NCI-H446 treated with DMSO at 0.1 percent for 48 hours (cell line): Measurements from ENCODE around the gene CNTROB.

ENCODE experiments used
- DNase-seq: peaks from one replicate; lab custom pipeline; 2025; lab: John Stamatoyannopoulos, UW

CNTROB gene

DNA sequence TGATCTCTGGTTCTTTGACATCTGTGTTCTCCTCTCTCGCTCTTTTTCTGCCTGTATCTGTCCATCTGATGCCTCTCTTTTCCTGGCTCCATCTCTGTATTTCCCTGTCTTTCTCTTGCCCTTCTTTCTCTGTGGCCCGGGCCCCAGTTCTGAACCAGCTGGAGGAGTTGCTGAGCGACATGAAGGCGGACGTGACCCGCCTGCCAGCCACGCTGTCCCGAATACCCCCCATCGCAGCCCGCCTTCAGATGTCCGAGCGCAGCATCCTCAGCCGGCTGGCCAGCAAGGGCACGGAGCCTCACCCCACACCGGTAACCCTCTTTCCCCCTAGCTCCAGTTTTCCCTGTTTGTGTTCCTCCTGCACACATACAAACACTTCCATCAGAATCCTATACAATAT, 21.7 kb upstream of the CNTROB start:
- DNase-seq = no peak

DNA sequence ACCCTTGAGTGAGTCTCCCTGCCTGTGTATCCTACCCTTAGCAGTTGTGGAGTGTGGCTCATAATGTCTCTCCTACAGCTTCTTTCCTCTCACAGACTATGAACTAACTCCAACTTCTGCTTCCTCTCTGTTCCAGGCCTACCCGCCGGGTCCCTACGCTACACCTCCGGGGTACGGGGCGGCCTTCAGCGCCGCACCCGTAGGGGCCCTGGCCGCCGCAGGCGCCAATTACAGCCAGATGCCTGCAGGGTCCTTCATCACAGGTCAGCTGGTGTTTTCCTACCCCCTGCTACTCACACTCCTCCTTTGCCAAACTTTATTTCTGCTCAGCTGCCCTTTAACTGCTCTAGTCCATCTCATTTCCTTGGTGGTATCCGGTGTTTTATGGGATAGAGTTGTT, 21.3 kb upstream of the CNTROB start:
- no peak for DNase-seq

DNA sequence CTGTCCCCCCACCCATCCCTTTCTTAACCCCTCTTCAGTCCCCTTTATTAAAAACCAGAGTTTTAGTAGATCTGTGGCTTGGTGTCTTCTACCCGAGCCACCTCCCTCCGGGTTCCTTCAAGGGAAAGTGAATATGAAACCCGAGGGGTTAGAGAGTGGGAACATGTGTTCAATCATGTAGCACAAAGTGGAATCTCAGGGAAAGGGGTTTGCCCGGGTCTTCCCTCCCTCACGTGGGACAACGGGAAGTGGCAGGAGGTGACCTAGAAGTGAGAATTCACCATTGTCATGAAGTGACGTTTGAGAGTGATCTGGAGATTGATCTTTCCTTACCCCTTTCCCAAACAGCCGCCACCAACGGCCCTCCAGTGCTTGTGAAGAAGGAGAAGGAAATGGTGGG, 20.9 kb upstream of the CNTROB start:
- no peak for DNase-seq

DNA sequence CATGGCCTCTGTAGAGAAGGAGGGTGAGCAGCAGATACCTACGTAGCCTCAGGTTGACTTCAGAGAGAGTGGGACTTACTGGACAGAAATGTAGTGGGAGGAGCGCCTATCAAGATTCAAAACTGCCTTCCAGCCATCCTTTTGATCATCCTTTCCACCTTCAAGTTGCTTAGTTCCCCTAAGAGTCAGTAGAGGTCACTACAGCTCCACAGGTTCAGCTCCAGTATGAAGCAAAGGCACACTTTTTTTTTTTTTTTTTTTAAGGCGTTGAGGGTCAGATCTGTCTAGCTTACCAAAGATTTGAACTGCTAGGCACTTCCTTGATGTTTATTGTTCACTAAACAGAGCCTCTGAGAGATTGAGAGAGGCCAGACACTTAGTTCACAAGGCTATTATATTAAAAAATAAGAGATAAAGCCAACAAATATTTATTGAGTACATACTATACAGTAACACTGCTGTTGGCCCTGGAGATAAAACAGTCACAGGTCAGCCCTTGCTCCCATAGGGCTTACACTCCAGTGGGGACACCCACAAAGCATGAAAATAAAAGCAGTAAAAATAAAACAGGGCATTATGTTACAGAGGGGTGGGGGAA, 19.0 kb upstream of the CNTROB start:
- DNase-seq = peak; percentile 33

DNA sequence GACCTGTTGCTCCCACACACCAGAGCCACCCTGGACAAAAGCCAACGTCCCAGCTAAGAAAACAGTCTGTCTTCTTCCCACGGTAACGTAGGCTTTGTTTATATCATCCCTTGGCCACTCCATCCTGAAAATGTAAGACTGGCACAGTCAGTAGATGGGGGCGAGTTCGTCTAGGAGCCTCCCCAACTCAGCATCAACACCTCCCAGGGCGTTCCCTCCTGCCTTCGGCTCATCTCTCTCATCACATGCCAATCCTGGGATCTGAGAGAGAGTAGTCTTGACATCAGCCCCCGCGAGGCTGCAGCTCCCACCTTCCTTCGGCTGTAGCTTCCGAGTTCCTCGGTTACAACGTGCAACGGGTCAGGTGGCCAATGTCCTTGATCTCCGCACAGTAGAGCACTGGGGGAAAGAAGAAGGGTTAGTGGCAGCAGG, 16.8 kb upstream of the CNTROB start:
- DNase-seq = no peak

DNA sequence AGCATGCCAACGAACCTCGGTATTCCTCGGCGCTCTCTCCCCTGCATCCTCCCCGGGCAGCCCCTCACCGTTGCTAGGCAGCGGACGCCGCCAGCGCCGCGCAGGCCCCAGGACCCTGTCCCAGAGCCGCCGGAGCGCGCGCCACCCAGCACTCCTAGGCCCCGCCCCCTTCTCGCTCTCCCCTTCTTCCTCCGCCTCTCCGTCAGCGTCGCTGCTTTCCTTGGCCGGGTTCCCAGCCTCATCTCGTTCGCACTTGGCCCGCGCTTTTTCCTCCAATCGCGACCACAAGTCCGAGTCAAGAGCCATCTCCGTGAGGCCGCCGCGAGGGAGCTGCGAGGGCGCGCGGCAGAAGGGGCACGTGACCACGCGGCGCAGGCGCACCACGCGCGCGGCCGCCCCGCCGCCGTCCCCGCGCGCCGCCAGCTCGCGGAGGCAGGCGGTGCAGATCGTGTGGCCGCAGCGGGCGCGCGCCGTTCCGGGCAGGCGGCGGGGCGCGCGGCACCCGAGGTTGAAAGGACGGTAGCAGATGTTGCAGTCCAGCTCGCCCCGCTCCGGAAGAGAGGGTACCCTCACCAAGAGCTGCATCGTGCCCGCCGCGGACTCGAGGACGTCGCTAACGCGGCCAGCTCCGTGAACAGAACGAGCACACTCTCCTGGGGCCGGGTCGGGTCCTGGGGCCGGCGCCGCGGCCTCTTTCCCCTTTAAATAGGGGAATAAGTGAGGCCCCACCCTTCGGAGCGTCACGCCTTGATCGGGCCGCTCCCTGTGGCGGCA, 16.2 kb upstream of the CNTROB start, which contains the start of gene RNF227:
RNF227 (minus strand) TSS at position 679 of the 774 bp plus-strand sequence; CDS start at position 585, 94 bp downstream.
- peak; percentile 92 for DNase-seq

DNA sequence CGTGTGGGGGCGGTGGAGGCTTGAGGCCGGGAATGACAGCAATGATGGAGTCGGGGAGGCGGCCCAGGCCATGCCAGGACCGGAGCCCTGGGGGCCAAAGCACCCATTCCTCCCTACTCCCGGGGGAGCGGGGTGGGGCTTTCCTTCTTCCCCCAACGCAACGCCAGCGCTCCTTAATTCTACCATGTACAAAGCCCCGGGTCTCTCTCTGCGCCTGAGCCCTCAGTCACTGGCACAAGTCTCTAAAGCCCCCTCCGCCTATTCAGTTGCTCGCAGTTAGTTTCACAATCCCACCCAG, 15.7 kb upstream of the CNTROB start:
- DNase-seq = no peak

DNA sequence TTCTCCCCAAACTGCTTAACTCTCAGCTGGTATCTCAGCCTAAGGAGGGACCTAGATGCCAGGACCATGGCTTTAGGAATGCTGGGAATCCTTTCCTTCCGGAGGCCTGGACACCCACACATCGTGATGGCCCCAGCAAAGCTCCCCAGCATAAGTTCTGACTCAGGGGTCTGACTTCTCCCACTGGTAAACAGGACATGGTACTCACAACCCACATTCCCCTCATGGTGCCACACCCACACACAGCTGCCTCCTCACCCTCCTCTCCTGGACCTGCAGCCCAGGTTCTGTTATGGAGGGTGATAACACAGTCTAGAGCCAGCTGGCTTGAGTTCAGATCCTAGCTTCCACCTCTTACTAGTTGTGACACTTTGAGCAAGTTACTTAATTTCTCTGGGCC, 15.2 kb upstream of the CNTROB start:
- no peak for DNase-seq

DNA sequence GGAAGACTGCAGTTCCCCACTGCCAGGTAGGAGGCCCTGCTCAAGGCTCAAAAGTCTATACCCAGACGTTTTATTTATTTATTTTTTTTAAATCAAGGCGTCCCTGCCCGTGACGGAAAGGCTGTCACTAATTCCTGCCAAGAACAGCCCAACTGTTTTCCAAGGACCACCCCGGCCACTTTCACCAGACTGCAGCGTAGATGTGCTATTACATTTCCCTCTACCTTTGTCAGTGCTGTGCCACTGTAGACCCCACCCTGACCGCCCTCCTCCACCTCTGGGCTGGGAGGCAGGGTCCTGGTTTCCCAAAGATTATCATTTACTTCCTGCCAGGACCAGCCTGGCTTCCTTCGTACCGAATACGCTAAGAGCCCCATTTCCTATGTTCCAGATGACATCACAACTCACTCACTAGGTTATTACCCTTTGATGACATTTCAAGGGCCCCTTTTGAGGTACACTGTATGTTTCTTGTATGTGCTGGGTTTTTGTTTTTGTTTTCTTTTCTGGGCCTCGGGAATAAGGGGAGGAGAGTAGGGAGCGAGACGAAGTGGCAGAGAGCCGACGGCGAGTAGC, 9.6 kb upstream of the CNTROB start:
- DNase-seq = no peak

DNA sequence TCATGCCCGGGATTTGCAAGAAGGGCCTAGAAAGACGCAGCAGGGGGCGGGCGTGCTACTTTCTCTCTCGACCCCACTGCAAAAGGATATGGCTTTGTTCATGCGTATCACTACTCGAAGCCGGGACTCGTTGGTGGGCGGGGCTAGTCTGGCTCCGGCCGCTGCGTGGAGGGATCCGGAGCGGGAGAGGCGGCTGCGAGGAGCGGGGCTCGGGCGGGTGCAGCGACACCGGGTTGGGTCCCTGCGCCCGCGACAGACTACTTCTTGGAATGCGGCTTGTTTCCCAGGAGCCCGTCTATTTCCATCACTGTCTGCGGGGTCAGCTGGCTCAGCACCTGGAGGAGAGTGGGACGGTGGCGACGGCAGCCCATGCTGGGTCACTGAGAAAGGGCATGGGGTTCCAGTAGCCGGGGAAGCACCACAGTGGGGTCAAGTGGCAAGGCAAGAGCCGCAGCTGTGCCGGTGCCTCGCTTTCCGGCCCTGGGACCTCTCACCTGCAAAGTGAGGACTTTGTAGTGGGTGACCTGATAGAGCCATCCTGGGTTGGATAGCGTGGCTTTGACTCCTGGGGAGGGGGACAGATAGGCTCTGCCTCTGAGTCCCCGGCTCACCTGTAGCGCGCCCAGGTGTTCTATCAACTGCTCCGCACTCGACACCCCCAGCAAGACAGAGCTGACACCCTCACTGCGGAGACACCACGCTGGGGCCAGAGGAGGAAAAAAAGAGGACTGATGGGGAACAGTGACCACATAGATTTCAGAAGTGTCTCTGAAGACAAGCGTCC, 9.0 kb upstream of the CNTROB start:
- DNase-seq = no peak

DNA sequence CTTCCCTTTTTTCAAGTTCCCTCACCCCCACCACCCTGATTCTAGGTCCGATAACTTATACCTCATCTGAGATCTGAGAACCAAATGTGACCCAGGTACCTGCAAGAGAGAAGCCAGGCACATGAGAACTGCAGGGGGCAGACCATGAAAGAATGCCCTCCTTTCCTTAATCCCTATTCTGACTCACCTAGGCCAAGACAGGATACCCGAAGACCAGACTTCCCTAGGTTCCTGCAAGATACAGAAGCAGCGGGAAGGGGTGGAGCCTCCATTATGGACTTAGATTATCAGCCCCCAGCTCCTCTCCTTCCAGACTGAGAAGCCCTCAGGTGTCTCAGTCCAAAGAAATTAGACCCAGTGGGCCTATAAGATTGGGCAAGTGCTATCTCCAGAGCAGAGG, 4.4 kb upstream of the CNTROB start:
- no peak for DNase-seq

DNA sequence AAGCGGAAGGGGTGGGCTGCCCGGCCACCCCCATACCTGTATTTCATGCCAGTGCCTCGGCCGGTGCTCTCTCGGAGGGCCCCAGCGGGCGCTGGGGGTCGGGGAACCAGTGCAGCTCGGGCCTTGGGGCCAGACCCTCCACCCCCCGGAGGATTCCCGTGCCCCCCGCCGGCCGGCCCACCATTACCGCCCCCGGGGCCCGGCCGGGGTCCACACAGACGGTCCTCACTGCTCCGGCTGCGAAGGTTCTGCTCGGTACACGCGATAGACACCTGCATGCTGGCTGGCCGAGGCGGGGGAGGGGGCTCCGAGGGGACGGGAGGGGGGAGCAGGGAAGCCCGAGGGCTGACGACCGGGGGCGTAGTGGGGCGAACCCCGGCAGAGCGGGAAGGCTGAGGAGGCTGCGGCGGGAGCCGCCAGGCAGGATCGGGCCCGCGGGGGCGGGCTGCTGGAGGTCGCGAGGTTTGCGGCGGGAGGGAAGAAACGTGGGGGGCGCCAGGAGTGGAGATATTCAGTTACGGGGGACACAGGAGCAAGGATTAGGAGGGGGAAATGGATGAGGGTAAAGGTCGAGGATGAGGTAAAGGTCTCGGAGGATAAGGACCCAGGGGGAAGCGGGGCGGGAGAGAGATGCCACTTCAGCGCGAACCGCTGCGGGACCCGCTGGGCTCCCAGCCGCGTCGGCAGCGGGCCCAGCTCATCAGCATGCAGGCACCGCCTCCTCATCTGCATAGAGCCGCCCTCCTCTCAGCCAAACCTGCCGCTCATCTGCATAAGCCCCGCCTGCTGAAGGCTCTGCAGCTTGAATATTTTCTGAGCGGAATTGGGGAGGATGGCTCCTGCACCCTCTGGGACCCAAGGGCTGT, 2.6 kb upstream of the CNTROB start, which contains the start of gene KCNAB3:
KCNAB3 (minus strand) TSS at position 699 of the 866 bp plus-strand sequence; CDS start at position 278, 421 bp downstream.
- peak; percentile 55 for DNase-seq

DNA sequence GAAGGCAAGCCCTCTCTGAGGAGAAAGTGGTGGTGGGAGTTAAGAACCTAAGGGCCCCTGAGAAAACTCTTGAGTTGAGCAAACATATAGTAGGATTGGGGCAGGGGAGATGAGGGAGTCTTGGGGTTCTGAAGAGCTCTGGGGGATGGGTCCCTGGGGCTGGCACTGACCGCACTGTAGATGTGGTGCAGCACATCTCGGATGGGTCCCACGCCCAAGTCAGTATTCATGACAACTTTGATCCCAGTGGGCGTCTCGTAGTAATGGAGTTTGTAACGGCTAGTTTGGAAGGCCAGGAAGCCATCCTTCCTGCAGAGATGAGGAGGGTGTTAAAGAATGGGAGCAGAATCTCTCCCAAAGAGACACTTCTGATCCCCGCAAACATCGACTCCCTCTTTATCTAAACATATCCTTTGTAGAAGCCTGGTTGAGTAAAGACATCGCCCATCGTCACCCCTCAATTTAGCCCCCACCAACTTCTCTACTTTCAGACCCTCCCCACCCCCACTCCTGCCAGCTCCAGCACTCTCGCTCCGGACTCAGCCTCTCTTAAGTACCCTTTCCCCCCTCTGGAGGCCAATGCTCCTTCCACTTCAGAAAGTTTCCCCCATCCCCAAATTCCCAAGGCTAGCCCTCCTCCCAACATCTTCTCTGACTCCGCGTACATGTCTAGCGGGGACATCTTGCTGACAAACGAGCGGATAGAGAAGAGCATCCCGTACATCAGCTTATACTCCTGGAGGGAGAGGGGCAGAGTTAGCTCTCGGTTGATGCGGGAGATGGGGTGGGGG, 970 bp upstream of the CNTROB start:
- DNase-seq = no peak

DNA sequence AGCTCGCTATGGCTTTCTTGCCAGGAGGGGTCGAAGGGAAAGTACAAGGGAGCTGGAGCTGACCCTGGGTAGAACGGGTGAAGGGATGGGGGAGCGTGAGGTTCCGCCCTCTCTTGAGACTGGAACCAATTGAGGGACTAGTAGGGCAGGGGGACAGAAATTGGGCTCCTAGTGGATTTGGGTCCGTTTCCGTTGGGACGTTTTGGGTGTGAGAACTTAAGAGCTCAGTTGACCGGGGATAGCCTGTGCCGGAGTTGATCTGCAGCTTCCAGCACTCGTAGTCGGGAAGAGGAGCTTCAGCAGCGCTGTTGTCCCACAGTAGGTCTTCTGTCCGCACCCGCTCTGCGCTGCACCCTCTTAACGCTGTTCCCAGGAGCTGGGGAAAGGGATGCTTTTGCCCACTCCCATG, 481 bp downstream of the CNTROB start:
- DNase-seq = no peak

DNA sequence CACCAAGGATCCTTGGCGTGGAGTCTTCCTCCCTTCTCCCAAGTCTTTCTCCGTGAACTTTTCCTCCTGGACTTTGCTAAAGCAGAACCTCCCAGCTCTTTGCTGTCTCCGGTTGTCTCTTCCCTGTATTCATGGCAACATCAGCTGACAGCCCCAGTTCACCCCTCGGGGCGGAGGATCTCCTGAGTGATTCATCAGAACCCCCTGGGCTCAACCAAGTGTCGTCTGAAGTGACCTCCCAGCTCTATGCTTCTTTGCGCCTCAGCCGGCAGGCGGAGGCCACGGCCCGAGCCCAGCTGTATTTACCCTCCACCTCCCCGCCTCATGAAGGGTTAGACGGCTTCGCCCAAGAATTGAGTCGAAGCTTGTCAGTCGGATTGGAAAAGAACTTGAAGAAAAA, 943 bp downstream of the CNTROB start:
- no peak for DNase-seq

DNA sequence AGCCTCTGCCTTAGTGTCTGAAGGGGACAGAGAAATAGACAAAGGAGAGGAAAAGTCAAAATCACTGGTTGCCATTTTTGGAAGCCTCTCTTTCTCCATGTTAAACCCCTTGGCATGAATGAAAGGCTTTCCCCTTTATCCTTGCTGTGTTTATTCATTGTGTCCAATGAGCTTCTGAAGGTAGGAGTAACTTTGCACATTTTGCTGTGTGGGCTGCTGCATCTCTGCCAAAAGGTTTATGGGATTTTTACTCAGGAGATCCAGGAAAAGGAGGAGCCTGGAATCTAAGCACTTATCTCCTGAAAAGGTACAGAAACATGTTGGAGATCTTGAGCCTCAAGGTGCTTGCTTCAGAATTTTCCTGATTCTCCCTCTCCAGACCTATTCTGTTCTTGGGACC, 3.9 kb downstream of the CNTROB start:
- DNase-seq = no peak

DNA sequence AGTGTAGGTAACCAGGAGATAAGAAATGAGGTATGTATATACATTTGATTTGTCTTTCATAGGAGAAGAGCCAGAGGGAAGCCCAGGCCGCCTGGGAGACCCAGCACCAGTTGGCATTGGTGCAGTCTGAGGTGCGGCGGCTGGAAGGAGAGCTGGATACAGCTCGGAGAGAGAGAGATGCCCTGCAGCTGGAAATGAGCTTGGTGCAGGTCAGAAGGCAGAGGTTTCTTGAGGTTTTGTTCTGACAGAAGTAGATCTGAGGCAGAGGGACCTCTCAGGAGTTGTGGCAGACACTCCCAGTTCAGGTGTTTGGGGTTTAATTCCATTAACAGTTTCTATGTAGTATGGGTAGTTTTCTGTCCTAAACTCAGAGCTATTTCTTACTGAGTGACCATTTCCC, 8.0 kb downstream of the CNTROB start:
- DNase-seq = no peak

DNA sequence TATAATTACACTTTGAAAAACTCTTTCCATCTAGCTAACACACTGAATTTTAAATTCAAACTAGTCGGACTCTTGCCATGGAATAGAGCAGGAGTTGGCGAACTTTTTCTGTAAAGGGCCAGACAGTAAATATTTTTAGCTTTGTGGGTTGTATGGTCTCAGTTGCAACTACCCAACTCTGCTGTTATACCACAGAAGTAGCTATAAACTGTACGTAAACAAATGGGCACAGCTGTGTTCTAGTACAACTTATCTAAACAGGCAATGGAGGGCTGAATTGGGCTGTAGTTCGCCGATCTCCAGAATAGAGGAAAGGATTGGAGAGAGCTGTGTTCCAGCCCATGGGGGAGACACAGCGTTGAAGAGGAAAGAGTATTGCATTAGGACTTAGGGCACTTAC, 8.7 kb downstream of the CNTROB start:
- no peak for DNase-seq

DNA sequence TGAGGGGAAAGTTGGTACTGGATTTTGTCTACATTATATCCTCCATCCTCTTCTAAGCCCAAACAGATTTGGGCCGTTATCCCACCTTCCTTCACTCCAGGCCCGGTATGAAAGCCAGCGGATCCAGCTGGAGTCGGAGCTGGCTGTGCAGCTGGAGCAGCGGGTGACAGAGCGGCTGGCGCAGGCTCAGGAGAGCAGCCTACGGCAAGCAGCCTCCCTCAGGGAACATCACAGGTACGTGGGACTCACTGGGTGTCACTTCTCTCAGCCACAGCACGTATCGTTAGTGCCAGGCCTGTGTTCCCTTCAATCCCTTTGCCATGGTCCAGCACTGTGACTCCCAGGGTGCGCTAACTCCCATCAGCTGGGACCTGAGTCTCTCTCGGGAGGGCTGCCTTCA, 11.3 kb downstream of the CNTROB start:
- DNase-seq = no peak

DNA sequence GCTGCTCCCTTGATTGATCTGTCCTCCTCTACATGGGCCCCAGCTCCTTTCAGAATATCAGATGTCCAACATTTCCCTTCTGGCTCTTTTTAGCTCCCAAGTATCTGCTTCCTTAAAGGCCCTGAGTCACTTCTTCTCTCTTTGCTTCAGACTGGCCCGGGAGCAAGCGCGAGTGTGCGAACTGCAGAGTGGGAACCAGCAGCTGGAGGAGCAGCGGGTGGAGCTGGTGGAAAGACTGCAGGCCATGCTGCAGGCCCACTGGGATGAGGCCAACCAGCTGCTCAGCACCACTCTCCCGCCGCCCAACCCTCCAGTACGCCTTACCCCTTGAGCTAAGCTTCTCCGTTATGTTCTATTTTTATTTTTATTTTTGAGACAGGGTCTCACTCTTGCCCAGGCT, 12.3 kb downstream of the CNTROB start:
- DNase-seq = no peak

DNA sequence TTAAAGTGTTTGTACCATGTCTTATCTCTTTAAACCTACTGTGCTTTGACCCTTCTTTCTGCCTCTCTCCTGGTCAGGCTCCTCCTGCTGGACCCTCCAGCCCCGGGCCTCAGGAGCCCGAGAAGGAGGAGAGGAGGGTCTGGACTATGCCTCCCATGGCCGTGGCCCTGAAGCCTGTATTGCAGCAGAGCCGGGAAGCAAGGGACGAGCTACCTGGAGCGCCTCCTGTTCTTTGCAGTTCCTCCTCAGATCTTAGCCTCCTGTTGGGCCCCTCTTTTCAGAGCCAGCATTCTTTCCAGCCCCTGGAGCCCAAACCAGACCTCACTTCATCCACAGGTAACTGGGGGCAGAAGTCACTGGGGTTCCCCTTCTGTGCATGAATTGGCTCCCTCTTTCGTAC, 13.6 kb downstream of the CNTROB start:
- no peak for DNase-seq
